ENCODE results near the gene KRCC1.
"Not testable (repeated sequence)": the region's sequence is repeated elsewhere in the genome, so short reads cannot be mapped to it uniquely, and the experiment has no call there.

The KRCC1 gene

GRCh38 chr2:88074854-88075292, 19.3 kb upstream of the KRCC1 start:
- no peak for DNase-seq (ENCODE audit: low spot score)

- no peak for DNase-seq (ENCODE audit: low spot score)
These were observed 18.6 kb upstream of the KRCC1 start for GRCh38 chr2:88074150-88074549.

- DNase-seq (ENCODE audit: low spot score) = no peak
These were observed 15.8 kb upstream of the KRCC1 start for GRCh38 chr2:88071365-88071764.

GRCh38 chr2:88070055-88070454, 14.5 kb upstream of the KRCC1 start:
- no peak for DNase-seq (ENCODE audit: low spot score)

- DNase-seq (ENCODE audit: low spot score) = no peak
These were observed 13.5 kb upstream of the KRCC1 start for GRCh38 chr2:88069117-88069516.

GRCh38 chr2:88068044-88068443, 12.5 kb upstream of the KRCC1 start:
- no peak for DNase-seq (ENCODE audit: low spot score)

- DNase-seq (ENCODE audit: low spot score) = no peak
These were observed 12.0 kb upstream of the KRCC1 start, which contains the start of gene SMYD1 for GRCh38 chr2:88067598-88067997. Gene SMYD1, plus strand, starts transcription at chr2:88067825. Its CDS starts 40 bp downstream, at chr2:88067865.

GRCh38 chr2:88067189-88067588, 11.6 kb upstream of the KRCC1 start:
- no peak for DNase-seq (ENCODE audit: low spot score)

GRCh38 chr2:88066543-88066942, 11.0 kb upstream of the KRCC1 start:
- no peak for DNase-seq (ENCODE audit: low spot score)

- no peak for DNase-seq (ENCODE audit: low spot score)
These were observed 5.7 kb upstream of the KRCC1 start for GRCh38 chr2:88061295-88061694.

GRCh38 chr2:88060907-88061275, 5.3 kb upstream of the KRCC1 start:
- no peak for DNase-seq (ENCODE audit: low spot score)

- DNase-seq (ENCODE audit: low spot score) = peak; percentile 41
These were observed 4.7 kb upstream of the KRCC1 start for GRCh38 chr2:88059979-88060906.

- no peak for DNase-seq (ENCODE audit: low spot score)
These were observed 2.6 kb upstream of the KRCC1 start for GRCh38 chr2:88058191-88058590.

GRCh38 chr2:88057437-88057844, 1.9 kb upstream of the KRCC1 start:
- DNase-seq (ENCODE audit: low spot score) = no peak

- DNase-seq (ENCODE audit: low spot score) = peak; percentile 32
These were observed 707 bp downstream of the KRCC1 start for GRCh38 chr2:88054782-88055370.

- DNase-seq (ENCODE audit: low spot score) = no peak
These were observed 1.4 kb downstream of the KRCC1 start for GRCh38 chr2:88053934-88054781.

- peak; percentile 9 for DNase-seq (ENCODE audit: low spot score)
These were observed 2.3 kb downstream of the KRCC1 start for GRCh38 chr2:88053296-88053695.

- no peak for DNase-seq (ENCODE audit: low spot score)
These were observed 3.8 kb downstream of the KRCC1 start for GRCh38 chr2:88051792-88052191.

- no peak for DNase-seq (ENCODE audit: low spot score)
These were observed 6.0 kb downstream of the KRCC1 start for GRCh38 chr2:88049622-88050021.

- DNase-seq (ENCODE audit: low spot score) = no peak
These were observed 7.0 kb downstream of the KRCC1 start for GRCh38 chr2:88048541-88048940.

GRCh38 chr2:88045561-88045960, 10.0 kb downstream of the KRCC1 start:
- DNase-seq (ENCODE audit: low spot score) = not testable (repeated sequence)

- DNase-seq (ENCODE audit: low spot score) = no peak
These were observed 13.1 kb downstream of the KRCC1 start for GRCh38 chr2:88042476-88042875.
